Urothelium cell line (cell line): Measurements from ENCODE around the gene CYB5R3.
"Not testable (repeated sequence)": the region's sequence is repeated elsewhere in the genome, so short reads cannot be mapped to it uniquely, and the experiment has no call there.

Experiments
- DNase-seq: peaks from one replicate; pipeline ENCODE4 v3.0.0; 2011; ENCODE audit warnings: low spot score, mixed read lengths
- FAIRE-seq: peaks from 2 replicates; lab custom pipeline; 2011; peaks lifted over from hg19 to GRCh38; lab: Jason Lieb, UNC

CYB5R3 gene

GRCh38 chr22:42679691-42680090 lies 30.5 kb upstream of the CYB5R3 start:
- FAIRE-seq (no peak), DNase-seq (no peak)

- DNase-seq (no peak), FAIRE-seq (no peak)
Observed at GRCh38 chr22:42678894-42679293, 29.7 kb upstream of the CYB5R3 start.

- not testable (repeated sequence) for DNase-seq, FAIRE-seq
Observed at GRCh38 chr22:42677936-42678335, 28.7 kb upstream of the CYB5R3 start.

GRCh38 chr22:42676059-42676607 lies 26.9 kb upstream of the CYB5R3 start:
- FAIRE-seq (no peak), DNase-seq (no peak)

GRCh38 chr22:42673898-42674401 lies 24.8 kb upstream of the CYB5R3 start:
- DNase-seq (no peak), FAIRE-seq (no peak)

- not testable (repeated sequence) for FAIRE-seq, DNase-seq
Observed at GRCh38 chr22:42673071-42673470, 23.9 kb upstream of the CYB5R3 start.

- FAIRE-seq = no peak
Observed at GRCh38 chr22:42670921-42671709, 21.9 kb upstream of the CYB5R3 start.

GRCh38 chr22:42670046-42670445 lies 20.9 kb upstream of the CYB5R3 start:
- FAIRE-seq (no peak), DNase-seq (no peak)

More at GRCh38 chr22:42670921-42671709, 21.9 kb upstream of the CYB5R3 start:
- DNase-seq = no peak

- DNase-seq = not testable (repeated sequence)
Observed at GRCh38 chr22:42666393-42666792, 17.2 kb upstream of the CYB5R3 start.

GRCh38 chr22:42664976-42665831 lies 16.0 kb upstream of the CYB5R3 start:
- FAIRE-seq = no peak
- no peak for DNase-seq

More at GRCh38 chr22:42666393-42666792, 17.2 kb upstream of the CYB5R3 start:
- FAIRE-seq = not testable (repeated sequence)

- DNase-seq = peak; percentile 88
- no peak for FAIRE-seq
Observed at GRCh38 chr22:42661985-42662831, 13.0 kb upstream of the CYB5R3 start.

GRCh38 chr22:42656578-42656977 lies 7.4 kb upstream of the CYB5R3 start:
- no peak for DNase-seq
- FAIRE-seq = no peak

GRCh38 chr22:42655693-42656092 lies 6.5 kb upstream of the CYB5R3 start:
- DNase-seq (no peak), FAIRE-seq (peak; percentile 23)

- FAIRE-seq = no peak
Observed at GRCh38 chr22:42654436-42655073, 5.4 kb upstream of the CYB5R3 start.

GRCh38 chr22:42653999-42654398 lies 4.8 kb upstream of the CYB5R3 start:
- FAIRE-seq (no peak), DNase-seq (no peak)

More at GRCh38 chr22:42654436-42655073, 5.4 kb upstream of the CYB5R3 start:
- no peak for DNase-seq

GRCh38 chr22:42651134-42651533 lies 1.9 kb upstream of the CYB5R3 start:
- FAIRE-seq (no peak), DNase-seq (peak; percentile 30)

- peak; percentile 93 for FAIRE-seq
- no peak for DNase-seq
Observed at GRCh38 chr22:42648368-42649245, 585 bp downstream of the CYB5R3 start.

- DNase-seq (no peak), FAIRE-seq (no peak)
Observed at GRCh38 chr22:42648017-42648367, 1.2 kb downstream of the CYB5R3 start.
